ENCODE measurements around the gene OPHN1.
"Not testable (repeated sequence)": the region's sequence is repeated elsewhere in the genome, so short reads cannot be mapped to it uniquely, and the experiment has no call there.

OPHN1 gene

DNA sequence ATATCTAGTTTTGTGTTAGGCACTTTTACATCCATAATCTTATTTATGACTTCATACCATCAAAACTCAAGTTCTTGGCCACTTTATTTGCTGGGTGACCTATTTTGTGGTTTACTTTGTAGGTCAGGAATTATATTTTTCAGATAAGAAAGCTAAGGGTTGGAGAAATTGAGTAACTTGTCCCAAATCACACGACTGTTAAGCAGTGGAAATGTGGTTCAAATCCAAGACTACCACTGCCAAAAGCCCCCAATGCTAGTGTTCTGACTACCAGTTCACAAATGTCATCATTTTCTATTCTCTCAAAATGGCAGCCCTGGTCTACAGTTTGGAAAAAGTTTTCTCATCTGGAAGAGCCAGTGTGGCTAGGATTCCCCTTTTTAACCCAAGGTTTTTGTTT, 74.6 kb downstream of the OPHN1 start:
- DNase-seq (ENCODE audit: low spot score): no peak

GRCh38 chrX:68355629-68355920, 77.7 kb downstream of the OPHN1 start:
- DNase-seq (ENCODE audit: low spot score): no peak

- no peak for DNase-seq (ENCODE audit: low spot score)
Observed at GRCh38 chrX:68354879-68355628, 78.2 kb downstream of the OPHN1 start.

DNA sequence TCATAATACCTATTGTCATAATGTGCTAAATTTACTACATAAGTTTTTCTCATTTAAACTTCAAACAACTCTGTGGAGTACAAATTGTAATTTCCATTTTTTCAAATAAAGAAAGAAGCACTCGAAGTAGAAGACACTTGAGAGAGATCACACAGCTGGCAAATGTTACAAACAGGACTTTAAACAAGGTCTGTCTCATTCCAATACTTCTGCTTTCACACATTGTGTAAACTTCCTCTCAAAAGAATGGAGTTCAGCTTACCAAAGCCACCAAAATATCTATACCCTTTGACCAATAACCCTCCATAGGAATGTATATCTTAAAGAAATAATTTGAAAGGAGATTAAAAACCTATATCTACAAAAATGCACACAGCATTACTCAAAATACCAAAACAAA, 88.3 kb downstream of the OPHN1 start:
- no peak for DNase-seq (ENCODE audit: low spot score)

DNA sequence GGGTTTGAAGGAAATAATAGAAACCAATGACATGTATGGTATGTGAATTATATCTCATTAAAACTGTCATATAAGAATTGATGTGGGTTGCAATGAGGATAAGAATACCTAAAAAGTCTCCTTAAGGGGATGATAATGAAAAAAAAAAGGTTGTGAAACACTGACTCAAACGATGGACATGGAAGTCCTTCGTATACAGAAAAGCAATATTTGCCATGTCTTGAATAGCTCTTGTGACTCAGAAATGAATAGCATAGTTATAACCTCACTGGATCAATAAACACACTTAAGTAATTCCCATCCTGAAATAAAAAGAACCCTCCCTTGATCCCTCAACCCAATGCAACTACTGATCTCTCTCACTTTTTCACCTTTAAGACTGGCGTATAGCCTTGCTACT, 89.7 kb downstream of the OPHN1 start:
- DNase-seq (ENCODE audit: low spot score): no peak

DNA sequence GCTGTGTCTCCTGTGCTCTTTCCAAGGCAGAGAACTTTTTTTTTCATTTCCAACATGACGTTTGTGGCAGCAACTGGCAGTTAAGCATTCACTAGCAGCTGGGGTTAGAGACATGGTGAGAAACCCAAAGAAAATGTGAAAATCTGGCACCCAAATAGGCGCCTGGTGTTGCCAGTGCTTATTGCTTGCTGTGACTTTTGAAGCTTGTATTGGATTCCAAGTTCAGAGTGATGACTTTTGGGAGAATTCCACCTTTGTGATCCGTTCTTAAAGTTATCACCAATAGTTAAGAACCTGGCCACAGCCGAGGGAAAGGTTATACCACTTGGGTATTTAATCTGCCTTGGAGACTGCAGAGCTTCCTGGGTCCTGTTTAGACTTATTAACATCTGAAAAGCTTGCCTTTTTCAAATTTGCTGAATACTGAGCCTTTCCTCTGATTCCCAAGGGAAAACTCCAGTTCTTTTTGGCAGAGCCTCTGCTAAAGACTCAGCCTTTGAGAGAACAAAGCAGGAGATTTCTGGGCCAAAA, 101.0 kb downstream of the OPHN1 start:
- no peak for DNase-seq (ENCODE audit: low spot score)

DNA sequence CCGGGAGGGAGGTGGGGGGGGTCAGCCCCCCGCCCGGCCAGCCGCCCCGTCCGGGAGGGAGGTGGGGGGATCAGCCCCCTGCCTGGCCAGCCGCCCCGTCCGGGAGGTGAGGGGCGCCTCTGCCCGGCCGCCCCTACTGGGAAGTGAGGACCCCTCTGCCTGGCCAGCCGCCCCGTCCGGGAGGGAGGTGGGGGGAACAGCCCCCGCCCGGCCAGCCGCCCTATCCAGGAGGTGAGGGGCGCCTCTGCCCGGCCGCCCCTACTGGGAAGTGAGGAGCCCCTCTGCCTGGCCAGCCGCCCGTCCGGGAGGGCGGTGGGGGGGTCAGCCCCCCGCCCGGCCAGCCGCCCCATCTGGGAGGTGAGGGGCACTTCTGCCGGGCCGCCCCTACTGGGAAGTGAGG, 106.5 kb downstream of the OPHN1 start:
- not testable (repeated sequence) for DNase-seq (ENCODE audit: low spot score)

DNA sequence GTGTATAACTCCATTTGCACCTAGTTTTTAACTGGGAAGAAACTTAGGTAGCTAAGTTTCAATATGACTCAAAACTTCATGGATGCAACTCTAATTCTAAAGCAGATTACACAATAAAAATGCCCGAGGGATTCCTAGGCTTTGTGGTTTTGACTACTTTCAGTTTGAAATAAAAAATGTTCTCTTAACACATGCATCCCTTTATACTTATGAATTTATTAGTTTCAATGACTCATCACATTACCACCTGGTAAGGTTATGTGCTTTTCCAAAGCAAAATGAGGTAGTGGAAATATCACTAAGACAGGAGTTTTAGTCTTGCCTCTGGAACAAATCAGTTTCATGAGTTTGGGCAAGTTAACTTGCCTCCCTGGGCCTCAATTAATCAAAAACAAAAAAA, 125.5 kb downstream of the OPHN1 start:
- DNase-seq (ENCODE audit: low spot score): no peak

- DNase-seq (ENCODE audit: low spot score): no peak
Observed at GRCh38 chrX:68304602-68305001, 128.7 kb downstream of the OPHN1 start.

GRCh38 chrX:68299898-68300297, 133.4 kb downstream of the OPHN1 start:
- no peak for DNase-seq (ENCODE audit: low spot score)

DNA sequence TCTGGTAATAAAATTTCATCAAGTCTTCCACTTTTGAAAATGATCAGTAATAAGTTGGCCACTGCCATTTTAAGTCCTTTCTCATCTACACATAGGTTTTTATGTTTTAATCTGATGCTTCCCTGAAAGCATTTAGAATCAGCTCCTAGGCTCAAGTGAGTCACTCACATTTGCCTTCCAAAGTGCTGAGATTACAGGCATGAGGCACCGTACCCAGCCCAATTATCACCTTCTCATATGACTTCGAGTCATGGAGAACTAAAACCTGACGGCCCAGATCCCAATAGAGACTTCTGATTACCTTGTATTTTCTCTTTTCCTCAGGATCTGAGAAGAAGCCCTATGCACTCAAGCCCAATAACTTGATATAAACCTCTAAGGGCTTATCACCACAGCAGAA, 140.8 kb downstream of the OPHN1 start:
- no peak for DNase-seq (ENCODE audit: low spot score)

DNA sequence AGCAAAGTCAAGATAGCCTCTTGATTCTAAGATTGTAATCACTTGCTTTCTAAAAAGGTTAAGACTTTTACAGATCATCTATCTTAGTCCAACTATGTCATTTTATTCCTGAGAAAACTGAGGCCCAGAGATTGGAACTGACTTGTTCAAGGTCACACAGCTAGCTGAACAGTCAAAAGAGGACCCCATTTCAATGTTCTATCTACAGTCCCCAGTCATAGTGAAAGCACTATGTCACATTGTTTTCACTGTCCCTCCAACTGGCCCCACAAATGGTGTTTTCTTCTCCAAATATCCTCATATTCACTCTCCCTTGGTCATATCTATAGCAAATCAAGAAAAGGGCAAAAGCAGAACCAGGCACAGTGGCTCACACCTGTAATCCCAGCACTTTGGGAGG, 145.2 kb downstream of the OPHN1 start:
- no peak for DNase-seq (ENCODE audit: low spot score)

DNA sequence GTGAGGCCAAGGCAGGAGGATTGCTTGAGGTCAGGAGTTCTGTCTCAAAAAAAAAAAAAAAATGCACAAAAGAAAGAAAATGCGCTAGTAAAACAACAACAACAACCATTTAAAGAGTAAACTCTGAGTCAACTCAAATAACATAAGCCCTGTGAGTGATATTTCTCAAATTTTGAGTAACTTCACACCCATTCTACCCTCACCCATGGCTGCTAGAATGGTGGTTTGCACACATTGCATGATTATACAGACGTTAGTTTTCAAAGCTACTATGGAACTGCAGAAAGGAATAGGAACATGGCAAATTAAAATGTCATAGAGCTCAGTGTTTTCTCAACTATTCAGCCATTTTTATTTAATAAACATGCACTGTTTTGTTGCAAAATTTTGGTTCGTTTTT, 145.9 kb downstream of the OPHN1 start:
- DNase-seq (ENCODE audit: low spot score): no peak

- no peak for DNase-seq (ENCODE audit: low spot score)
Observed at GRCh38 chrX:68286980-68287379, 146.3 kb downstream of the OPHN1 start.

DNA sequence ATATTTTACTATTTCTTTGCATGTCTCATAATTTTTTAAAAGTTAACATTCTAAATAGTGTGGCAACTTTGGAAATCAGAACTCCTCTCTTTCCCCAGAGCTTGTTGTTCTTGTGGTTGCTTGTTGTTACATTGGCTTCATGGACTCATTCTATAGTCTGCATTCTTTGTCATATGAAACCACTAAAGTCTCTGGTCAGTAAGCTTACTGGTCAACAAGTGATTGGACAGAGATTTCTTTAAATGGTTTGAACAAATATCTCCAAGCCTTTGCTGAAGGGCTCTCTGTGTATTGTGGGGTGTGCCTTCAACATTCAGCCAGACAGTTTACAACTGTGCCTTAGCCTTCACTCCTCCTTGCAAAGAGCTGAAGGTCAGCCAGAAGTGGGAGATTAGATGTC, 147.2 kb downstream of the OPHN1 start:
- no peak for DNase-seq (ENCODE audit: low spot score)

GRCh38 chrX:68284281-68284904, 148.9 kb downstream of the OPHN1 start:
- DNase-seq (ENCODE audit: low spot score): no peak

- DNase-seq (ENCODE audit: low spot score): no peak
Observed at GRCh38 chrX:68273887-68274286, 159.4 kb downstream of the OPHN1 start.

DNA sequence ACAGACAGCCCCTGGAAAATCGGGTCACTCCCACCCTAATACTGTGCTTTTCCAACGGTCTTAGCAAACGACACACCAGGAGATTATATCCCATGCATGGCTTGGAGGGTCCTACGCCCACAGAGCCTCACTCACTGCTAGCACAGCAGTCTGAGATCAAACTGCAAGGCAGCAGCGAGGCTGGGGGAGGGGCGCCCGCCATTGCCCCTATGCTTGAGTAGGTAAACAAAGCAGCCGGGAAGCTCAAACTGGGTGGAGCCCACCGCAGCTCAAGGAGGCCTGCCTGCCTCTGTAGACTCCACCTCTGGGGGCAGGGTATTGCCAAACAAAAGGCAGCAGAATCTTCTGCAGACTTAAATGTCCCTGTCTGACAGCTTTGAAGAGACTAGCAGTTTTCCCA, 168.5 kb downstream of the OPHN1 start:
- DNase-seq (ENCODE audit: low spot score): not testable (repeated sequence)

DNA sequence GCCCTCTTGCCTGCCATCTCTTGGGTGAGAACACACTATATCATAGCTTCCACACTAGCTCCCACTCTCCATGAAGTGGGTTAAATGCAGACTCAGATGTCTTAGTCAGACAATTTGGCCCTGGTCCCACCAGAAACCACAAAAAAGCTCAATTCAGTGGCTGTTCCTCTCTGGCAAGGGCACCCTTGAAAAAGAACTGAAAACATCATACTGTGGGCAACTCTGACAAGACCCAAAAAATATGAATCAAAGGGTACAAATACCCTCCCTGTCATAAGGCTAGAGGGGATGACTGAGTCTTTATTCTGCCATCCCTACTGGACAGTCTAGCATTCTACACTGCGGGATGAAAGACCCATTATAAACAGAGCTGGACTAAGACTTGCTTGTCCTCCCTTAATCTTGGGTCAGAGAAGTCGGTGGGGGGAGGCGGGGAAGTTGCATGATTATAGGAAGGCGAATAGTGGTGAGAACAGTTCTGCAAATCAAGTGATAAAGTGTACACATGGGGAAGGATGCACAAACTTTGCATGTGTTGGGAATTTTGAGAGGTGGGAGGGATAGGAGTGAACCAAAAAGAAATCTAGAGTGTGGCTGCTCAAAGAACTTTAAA, 172.1 kb downstream of the OPHN1 start:
- no peak for DNase-seq (ENCODE audit: low spot score)

- DNase-seq (ENCODE audit: low spot score): no peak
Observed at GRCh38 chrX:68256990-68257389, 176.3 kb downstream of the OPHN1 start.

- no peak for DNase-seq (ENCODE audit: low spot score)
Observed at GRCh38 chrX:68254738-68255645, 178.3 kb downstream of the OPHN1 start.

DNA sequence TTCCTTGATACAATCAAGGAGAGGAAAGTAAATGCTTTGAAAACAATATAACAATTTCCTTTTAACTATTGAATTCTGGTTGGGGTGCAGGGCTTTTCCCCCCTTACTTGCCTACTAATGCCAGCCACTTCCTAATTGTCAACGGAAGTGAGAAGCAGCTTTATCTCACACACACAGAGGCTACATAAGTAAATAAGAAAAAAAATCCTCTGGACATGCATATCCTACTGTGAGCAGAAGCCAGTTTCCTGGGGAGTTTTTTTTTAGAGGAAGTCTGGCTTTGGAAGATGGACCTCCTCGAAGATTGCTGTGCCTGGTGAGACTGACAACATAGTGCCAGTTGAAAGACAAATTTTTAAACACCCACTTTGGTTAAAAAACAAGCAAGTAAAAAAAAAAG, 180.6 kb downstream of the OPHN1 start:
- no peak for DNase-seq (ENCODE audit: low spot score)

Data from CD4-positive, alpha-beta T cell treated with Interleukin-6 at 100 ng/mL for 8 hours (primary cell).